A549 (cell line): ENCODE results near the gene RNF4. TPM values are rescaled to one million over a fixed set of nuclear protein-coding genes. Genes with fewer than 3 reads are reported as not detected.
"Not testable (repeated sequence)": the region's sequence is repeated elsewhere in the genome, so short reads cannot be mapped to it uniquely, and the experiment has no call there.

ENCODE experiments used
- ATAC-seq, 2 experiments: fragments of 200-7000 bp in 1 of 2; fragments of >200 bp in 1 of 2; cut with Nextera tagmentation in 1 of 2; cut with Tn5 transposase in 1 of 2; 3 replicates each; pipeline versions ENCODE4 v1.8.0 to v1.9.1; 2018 to 2020; ENCODE audit warnings: mild to moderate bottlenecking in 1 of 2, moderate library complexity in 1 of 2
- CTCF ChIA-PET: fragments of 300-600 bp; sonication (Branson Sonifier 250); formaldehyde crosslinking; extraction: SDS; loops from one replicate; lab custom pipeline; 2021; ENCODE audit warnings: antibody characterized with exemption, inconsistent platforms; lab: Yijun Ruan, JAX
- POLR2A ChIA-PET: fragments of 350-600 bp; formaldehyde crosslinking; extraction: SDS; loops from one replicate; lab custom pipeline; 2021; ENCODE audit warnings: antibody characterized with exemption, inconsistent platforms; lab: Yijun Ruan, JAX
- DNase-seq, 2 experiments: peaks; one replicate each; pipeline versions ENCODE4 v3.0.0 to v3.0.0-alpha.2; 2011 to 2016; ENCODE audit warnings: low read depth in 1 of 2, low spot score in 1 of 2
- FAIRE-seq: peaks from 2 replicates; lab custom pipeline; 2011; peaks lifted over from hg19 to GRCh38; lab: Jason Lieb, UNC
- H3K27ac ChIP-seq, 2 experiments: fragments of >200 bp; sonication (Bioruptor Twin); formaldehyde crosslinking; 3 replicates each; pipeline ENCODE4 v1.5.1; 2016 to 2017
- H3K4me1 ChIP-seq: fragments of >200 bp; sonication (Bioruptor Twin); formaldehyde crosslinking; 3 replicates; pipeline ENCODE4 v1.6.1; 2016
- H3K4me2 ChIP-seq: fragments of >200 bp; sonication (Bioruptor Twin); formaldehyde crosslinking; 3 replicates; pipeline ENCODE4 v1.6.1; 2016
- H3K4me3 ChIP-seq: fragments of >200 bp; sonication (Bioruptor Twin); formaldehyde crosslinking; 3 replicates; pipeline ENCODE4 v1.5.1; 2016
- H3K9me3 ChIP-seq: fragments of >200 bp; sonication (Bioruptor Twin); formaldehyde crosslinking; 3 replicates; pipeline ENCODE4 v1.6.1; 2016
- CEBPB ChIP-seq, 2 experiments: fragments of >200 bp in 1 of 2; sonication (Bioruptor Twin) in 1 of 2; formaldehyde crosslinking in 1 of 2; IDR thresholded peaks; 2 replicates each; pipeline ENCODE4 v1.6.1; 2012 to 2016
- CHD2 ChIP-seq: fragments of 150-350 bp; IDR thresholded peaks from 2 replicates; pipeline ENCODE4 v1.6.1; 2014; ENCODE audit warnings: low read length; ENCODE audit not compliant: partially characterized antibody
- EHMT2 ChIP-seq: fragments of 200-600 bp; sonication (generic); IDR thresholded peaks from 2 replicates; pipeline ENCODE4 v1.6.1; 2016; ENCODE audit warnings: antibody characterized with exemption, low read depth, mild to moderate bottlenecking, moderate library complexity
- FOSB ChIP-seq: fragments of 250-450 bp; sonication (Bioruptor Pico); IDR thresholded peaks from 2 replicates; pipeline ENCODE4 v1.5.0; 2020; ENCODE audit warnings: mild to moderate bottlenecking, moderate library complexity
- HDAC2 ChIP-seq: fragments of 200-600 bp; sonication (generic); IDR thresholded peaks from 2 replicates; pipeline ENCODE4 v1.6.1; 2016
- HOXB5 ChIP-seq: fragments of 250-450 bp; sonication (Bioruptor Pico); IDR thresholded peaks from 2 replicates; pipeline ENCODE4 v1.5.0; 2020; ENCODE audit warnings: mild to moderate bottlenecking, moderate library complexity
- JUN ChIP-seq, 2 experiments: fragments of >200 bp; sonication (Bioruptor Twin); formaldehyde crosslinking; IDR thresholded peaks; 2 replicates in 1 of 2; 3 replicates in 1 of 2; pipeline ENCODE4 v1.6.1; 2016 to 2017
- KDM1A ChIP-seq: fragments of 200-600 bp; sonication (generic); IDR thresholded peaks from 2 replicates; pipeline ENCODE4 v1.6.1; 2016; ENCODE audit warnings: low read depth, mild to moderate bottlenecking
- KDM5A ChIP-seq: fragments of 200-600 bp; sonication (generic); IDR thresholded peaks from 2 replicates; pipeline ENCODE4 v1.6.1; 2016; ENCODE audit warnings: antibody characterized with exemption, mild to moderate bottlenecking
- MAFK ChIP-seq: fragments of 450-650 bp; IDR thresholded peaks from 2 replicates; pipeline ENCODE4 v1.6.1; 2014; ENCODE audit not compliant: partially characterized antibody
- MYC ChIP-seq: IDR thresholded peaks from 2 replicates; pipeline ENCODE4 v1.6.1; 2012; ENCODE audit warnings: mild to moderate bottlenecking, inconsistent platforms, low read length, improper control_type of control experiment, borderline replicate concordance
- NFE2L2 ChIP-seq: fragments of 150-350 bp; conservative IDR thresholded peaks from 2 replicates; pipeline ENCODE4 v1.6.1; 2014; ENCODE audit warnings: low read length
- NPAS2 ChIP-seq: fragments of 250-450 bp; sonication (Bioruptor Pico); IDR thresholded peaks from 2 replicates; pipeline ENCODE4 v1.8.0; 2022; ENCODE audit warnings: mild to moderate bottlenecking, moderate library complexity, borderline replicate concordance
- NR3C1 ChIP-seq: fragments of >200 bp; sonication (Bioruptor Twin); formaldehyde crosslinking; IDR thresholded peaks from 3 replicates; pipeline ENCODE4 v1.6.1; 2017
- PHF8 ChIP-seq: fragments of 200-600 bp; sonication (generic); IDR thresholded peaks from 2 replicates; pipeline ENCODE4 v1.6.1; 2016; ENCODE audit warnings: low read depth, mild to moderate bottlenecking, antibody characterized with exemption, moderate library complexity, borderline replicate concordance
- POLR2A ChIP-seq: IDR thresholded peaks from 2 replicates; pipeline ENCODE4 v1.6.1; 2012; ENCODE audit warnings: mild to moderate bottlenecking, low read length
- RFX5 ChIP-seq: fragments of 450-650 bp; IDR thresholded peaks from 2 replicates; pipeline ENCODE4 v1.7.1; 2014; ENCODE audit warnings: antibody characterized with exemption, mild to moderate bottlenecking, moderate library complexity
- RNF2 ChIP-seq: fragments of 200-600 bp; sonication (generic); IDR thresholded peaks from 2 replicates; pipeline ENCODE4 v1.6.1; 2016; ENCODE audit warnings: low read depth, mild to moderate bottlenecking, antibody characterized with exemption, moderate library complexity, borderline replicate concordance
- SMC3 ChIP-seq: fragments of >200 bp; sonication (Bioruptor Twin); formaldehyde crosslinking; IDR thresholded peaks from 3 replicates; pipeline ENCODE4 v1.6.1; 2018; ENCODE audit warnings: inconsistent platforms
- SREBF2 ChIP-seq: fragments of 450-650 bp; IDR thresholded peaks from 2 replicates; pipeline ENCODE4 v1.6.1; 2014; ENCODE audit warnings: mild to moderate bottlenecking, moderate library complexity
- ZSCAN20 ChIP-seq: fragments of 250-450 bp; sonication (Bioruptor Pico); IDR thresholded peaks from 2 replicates; pipeline ENCODE4 v1.8.0; 2022; ENCODE audit warnings: mild to moderate bottlenecking, moderate library complexity
- WGBS: methylation state at CpG from one replicate; pipeline ENCODE4 v1.1.6; 2017; ENCODE audit errors: missing lambda C conversion rate; 5-methylcytosine and 5-hydroxymethylcytosine counted together
- polyA plus RNA-seq, 4 experiments: library from polyadenylated mRNA; depleted of rRNA in 3 of 4; stranded (reverse); fragments of >200 nt; fragmentation: RNase III in 1 of 4; extraction: RNeasy Plus Mini Kit Qiagen cat#74134 plus additional on column Dnase treatment in 1 of 4; gene quantifications; 2 replicates in 3 of 4; 3 replicates in 1 of 4; pipeline ENCODE4 v1.2.3, GENCODE V29; 2011 to 2017
- TF ChIP-seq, protein P1 (sequence below): fragments of 150-350 bp; IDR thresholded peaks from 2 replicates; pipeline ENCODE4 v1.6.1; 2014; ENCODE audit warnings: low read depth, mild to moderate bottlenecking, low read length
- TF ChIP-seq, protein P2 (sequence below): IDR thresholded peaks from 2 replicates; pipeline ENCODE4 v1.6.1; 2012
- TF ChIP-seq, protein P3 (sequence below): IDR thresholded peaks from 2 replicates; pipeline ENCODE4 v1.6.1; 2012; ENCODE audit warnings: low read depth, borderline replicate concordance
- TF ChIP-seq, protein P4 (sequence below): fragments of 200-600 bp; sonication (generic); IDR thresholded peaks from 2 replicates; pipeline ENCODE4 v1.6.1; 2016; ENCODE audit warnings: antibody characterized with exemption, mild to moderate bottlenecking, moderate library complexity

Gene RNF4
- polyA plus RNA-seq, 2 of the 4 experiments (the other 2 are of a cell fraction) = 65.8 to 93.5 TPM

DNA sequence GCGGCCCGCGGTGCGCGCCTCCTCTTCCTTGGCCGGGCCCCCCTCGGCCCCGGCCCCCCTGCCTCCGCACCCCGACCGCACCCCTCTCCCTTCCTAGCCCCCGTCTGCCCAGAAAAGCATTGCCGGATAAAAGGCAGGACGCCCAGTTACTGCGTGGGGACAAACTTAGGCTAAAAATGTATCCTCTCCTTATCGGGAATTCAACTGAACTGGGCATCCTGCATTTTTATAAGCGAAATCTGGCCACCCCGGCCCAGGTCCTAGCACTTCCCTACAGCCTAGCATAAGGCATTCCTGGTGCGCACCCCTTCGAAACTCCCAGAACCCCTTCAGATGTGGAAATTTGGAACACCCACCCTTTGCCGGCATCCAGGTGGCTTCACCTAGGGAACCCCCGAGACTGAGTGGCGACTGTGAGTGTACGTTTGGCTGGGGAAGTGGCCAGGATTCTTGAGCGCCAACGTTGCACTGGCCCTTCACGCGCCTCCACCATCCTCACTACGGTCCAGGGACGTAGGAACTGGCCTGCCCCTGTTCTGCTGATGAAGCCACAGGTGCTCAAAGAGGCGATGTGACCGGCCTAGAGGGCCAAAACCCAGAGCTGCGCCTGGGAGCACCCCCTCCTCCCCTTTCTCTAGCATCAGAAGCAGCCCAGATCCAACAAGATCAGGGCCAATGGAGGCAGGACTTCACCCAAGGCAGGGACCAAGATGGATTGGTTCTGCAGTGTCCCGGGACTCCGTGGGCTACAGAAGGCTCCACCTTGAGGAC, 5.7 kb upstream of the RNF4 start:
- H3K4me1 ChIP-seq = peaks cover 8% of the 10 kb centered on the region
- H3K4me3 ChIP-seq = peak overlapping the region; percentile 60
- DNase-seq = no peak
- H3K4me2 ChIP-seq = peak overlapping the region; percentile 99
- ChIA-PET POLR2A (no interaction called here), CTCF (interaction anchor here (0.7 to 7.4 kb wide), 9 partner anchors 8 to 242 kb away, joined by 3 to 43 read pairs (median 4); partner anchors contain the start of genes HAUS3 and POLN)
- no peaks in the 10 kb centered on the region for H3K9me3 ChIP-seq
- ATAC-seq = peak in 1 of 2 experiments; percentile 10; a peak in 3 of 6 replicates
- WGBS = 46% methylated on average over 12 of the region's 35 CpGs
- TF ChIP-seq, protein P1, sequence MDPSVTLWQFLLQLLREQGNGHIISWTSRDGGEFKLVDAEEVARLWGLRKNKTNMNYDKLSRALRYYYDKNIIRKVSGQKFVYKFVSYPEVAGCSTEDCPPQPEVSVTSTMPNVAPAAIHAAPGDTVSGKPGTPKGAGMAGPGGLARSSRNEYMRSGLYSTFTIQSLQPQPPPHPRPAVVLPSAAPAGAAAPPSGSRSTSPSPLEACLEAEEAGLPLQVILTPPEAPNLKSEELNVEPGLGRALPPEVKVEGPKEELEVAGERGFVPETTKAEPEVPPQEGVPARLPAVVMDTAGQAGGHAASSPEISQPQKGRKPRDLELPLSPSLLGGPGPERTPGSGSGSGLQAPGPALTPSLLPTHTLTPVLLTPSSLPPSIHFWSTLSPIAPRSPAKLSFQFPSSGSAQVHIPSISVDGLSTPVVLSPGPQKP = no peak
- no peak for TF ChIP-seq RFX5
- no peak for TF ChIP-seq KDM5A
- no peak for TF ChIP-seq NPAS2 (CRISPR knock-in tag)
- TF ChIP-seq CEBPB (IDR thresholded peaks at IDR 0.05) = no peak
- TF ChIP-seq EHMT2 = no peak
- TF ChIP-seq, protein P2, sequence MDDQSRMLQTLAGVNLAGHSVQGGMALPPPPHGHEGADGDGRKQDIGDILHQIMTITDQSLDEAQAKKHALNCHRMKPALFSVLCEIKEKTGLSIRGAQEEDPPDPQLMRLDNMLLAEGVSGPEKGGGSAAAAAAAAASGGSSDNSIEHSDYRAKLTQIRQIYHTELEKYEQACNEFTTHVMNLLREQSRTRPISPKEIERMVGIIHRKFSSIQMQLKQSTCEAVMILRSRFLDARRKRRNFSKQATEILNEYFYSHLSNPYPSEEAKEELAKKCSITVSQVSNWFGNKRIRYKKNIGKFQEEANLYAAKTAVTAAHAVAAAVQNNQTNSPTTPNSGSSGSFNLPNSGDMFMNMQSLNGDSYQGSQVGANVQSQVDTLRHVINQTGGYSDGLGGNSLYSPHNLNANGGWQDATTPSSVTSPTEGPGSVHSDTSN = no peak
- no peak for TF ChIP-seq CHD2
- no peak for TF ChIP-seq PHF8
- TF ChIP-seq KDM1A = no peak
- no peak for TF ChIP-seq MAFK
- TF ChIP-seq SMC3 = no peak
- no peak for TF ChIP-seq RNF2
- TF ChIP-seq SREBF2 = no peak
- no peak for TF ChIP-seq NR3C1
- no peak for FAIRE-seq
- peak overlapping the region; percentile 80 to 89 for H3K27ac ChIP-seq

DNA sequence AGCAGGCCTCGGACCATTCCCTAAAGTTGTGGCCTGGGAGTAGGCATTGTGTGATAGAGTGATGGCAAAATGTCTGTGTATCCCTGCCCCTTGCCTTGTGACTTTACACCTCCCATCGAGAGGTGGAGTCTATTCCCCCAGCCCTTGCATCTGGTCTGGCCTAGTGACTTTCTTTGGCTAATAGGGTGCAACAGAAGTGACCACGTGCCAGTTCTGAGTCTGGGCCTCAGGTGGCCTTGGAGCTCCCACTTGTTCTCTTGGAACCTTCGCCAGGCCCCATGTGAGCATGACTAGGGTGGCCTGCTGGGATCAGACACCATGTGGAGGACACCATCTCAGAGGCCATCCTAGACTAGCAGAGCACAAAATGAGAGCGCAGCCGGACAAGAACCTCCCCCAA, 3.9 kb upstream of the RNF4 start:
- 100% methylated on average over 1 of the region's 6 CpGs for WGBS
- Histone ChIP-seq H3K4me3 (no peak overlapping the region), H3K9me3 (no peaks in the 10 kb centered on the region), H3K27ac (no peak overlapping the region), H3K4me1 (peaks cover 8% of the 10 kb centered on the region), H3K4me2 (no peak overlapping the region)
- no peak for FAIRE-seq
- TF ChIP-seq, protein P3, sequence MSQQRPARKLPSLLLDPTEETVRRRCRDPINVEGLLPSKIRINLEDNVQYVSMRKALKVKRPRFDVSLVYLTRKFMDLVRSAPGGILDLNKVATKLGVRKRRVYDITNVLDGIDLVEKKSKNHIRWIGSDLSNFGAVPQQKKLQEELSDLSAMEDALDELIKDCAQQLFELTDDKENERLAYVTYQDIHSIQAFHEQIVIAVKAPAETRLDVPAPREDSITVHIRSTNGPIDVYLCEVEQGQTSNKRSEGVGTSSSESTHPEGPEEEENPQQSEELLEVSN = no peak
- TF ChIP-seq HDAC2 = no peak
- no peak for TF ChIP-seq CHD2
- no peak for TF ChIP-seq MYC
- TF ChIP-seq RNF2 = no peak
- TF ChIP-seq HOXB5 = no peak
- no peak for TF ChIP-seq POLR2A
- no peak for TF ChIP-seq KDM1A
- no peak for TF ChIP-seq KDM5A
- no peak for TF ChIP-seq ZSCAN20
- TF ChIP-seq CEBPB (IDR thresholded peaks at IDR 0.05) = no peak
- TF ChIP-seq, protein P4, sequence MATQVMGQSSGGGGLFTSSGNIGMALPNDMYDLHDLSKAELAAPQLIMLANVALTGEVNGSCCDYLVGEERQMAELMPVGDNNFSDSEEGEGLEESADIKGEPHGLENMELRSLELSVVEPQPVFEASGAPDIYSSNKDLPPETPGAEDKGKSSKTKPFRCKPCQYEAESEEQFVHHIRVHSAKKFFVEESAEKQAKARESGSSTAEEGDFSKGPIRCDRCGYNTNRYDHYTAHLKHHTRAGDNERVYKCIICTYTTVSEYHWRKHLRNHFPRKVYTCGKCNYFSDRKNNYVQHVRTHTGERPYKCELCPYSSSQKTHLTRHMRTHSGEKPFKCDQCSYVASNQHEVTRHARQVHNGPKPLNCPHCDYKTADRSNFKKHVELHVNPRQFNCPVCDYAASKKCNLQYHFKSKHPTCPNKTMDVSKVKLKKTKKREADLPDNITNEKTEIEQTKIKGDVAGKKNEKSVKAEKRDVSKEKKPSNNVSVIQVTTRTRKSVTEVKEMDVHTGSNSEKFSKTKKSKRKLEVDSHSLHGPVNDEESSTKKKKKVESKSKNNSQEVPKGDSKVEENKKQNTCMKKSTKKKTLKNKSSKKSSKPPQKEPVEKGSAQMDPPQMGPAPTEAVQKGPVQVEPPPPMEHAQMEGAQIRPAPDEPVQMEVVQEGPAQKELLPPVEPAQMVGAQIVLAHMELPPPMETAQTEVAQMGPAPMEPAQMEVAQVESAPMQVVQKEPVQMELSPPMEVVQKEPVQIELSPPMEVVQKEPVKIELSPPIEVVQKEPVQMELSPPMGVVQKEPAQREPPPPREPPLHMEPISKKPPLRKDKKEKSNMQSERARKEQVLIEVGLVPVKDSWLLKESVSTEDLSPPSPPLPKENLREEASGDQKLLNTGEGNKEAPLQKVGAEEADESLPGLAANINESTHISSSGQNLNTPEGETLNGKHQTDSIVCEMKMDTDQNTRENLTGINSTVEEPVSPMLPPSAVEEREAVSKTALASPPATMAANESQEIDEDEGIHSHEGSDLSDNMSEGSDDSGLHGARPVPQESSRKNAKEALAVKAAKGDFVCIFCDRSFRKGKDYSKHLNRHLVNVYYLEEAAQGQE = no peak
- no peak for TF ChIP-seq SREBF2
- no peak for TF ChIP-seq JUN (IDR thresholded peaks at IDR 0.05)
- no peak for TF ChIP-seq NFE2L2
- no peak for TF ChIP-seq FOSB (CRISPR knock-in tag)
- no peak for DNase-seq
- CTCF ChIA-PET = interaction anchor here (0.6 to 7.4 kb wide), 6 partner anchors 52 to 249 kb away, joined by 3 to 43 read pairs (median 4); partner anchors contain the start of gene MXD4
- POLR2A ChIA-PET = no interaction called here
- ATAC-seq = no peak

DNA sequence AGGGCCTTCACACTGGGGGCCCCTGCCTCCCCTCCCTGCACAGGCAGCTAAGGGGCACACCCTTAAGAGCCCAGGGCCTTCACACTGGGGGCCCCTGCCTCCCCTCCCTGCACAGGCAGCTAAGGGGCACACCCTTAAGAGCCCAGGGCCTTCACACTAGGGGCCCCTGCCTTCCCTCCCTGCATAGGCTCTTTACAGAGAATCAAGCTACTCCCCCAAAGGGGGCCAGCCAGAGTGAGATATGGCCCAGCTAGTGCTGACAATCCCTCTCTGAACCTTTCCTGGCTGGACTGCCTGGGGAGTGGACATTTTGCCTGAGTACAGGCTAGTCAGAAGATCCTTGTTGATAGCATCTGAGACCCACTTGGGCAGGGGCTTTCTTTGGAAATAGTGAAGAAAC, 3.4 kb upstream of the RNF4 start:
- POLR2A ChIA-PET, FAIRE-seq: not testable (repeated sequence)
- CTCF ChIA-PET = interaction anchor here (0.6 to 7.4 kb wide), 6 partner anchors 49 to 250 kb away, joined by 3 to 43 read pairs (median 4); partner anchors contain the start of gene MXD4

More for the DNA sequence above, 3.4 kb upstream of the RNF4 start:
- H3K27ac ChIP-seq, H3K4me3 ChIP-seq, DNase-seq, ATAC-seq, H3K4me1 ChIP-seq, H3K9me3 ChIP-seq, H3K4me2 ChIP-seq: not testable (repeated sequence)
